ENCODE data around the gene GGTA1.
"Not testable (repeated sequence)": the region's sequence is repeated elsewhere in the genome, so short reads cannot be mapped to it uniquely, and the experiment has no call there.

- TF ChIP-seq EP300, POLR2A, POLR2AphosphoS5, CTCF (IDR thresholded peaks at IDR 0.05): not testable (repeated sequence)
These were observed 13.5 kb upstream of the GGTA1 start for GRCh38 chr9:121513166-121513565.

Measured in sigmoid colon (tissue), 4 donors.